HCT116 (cell line): ENCODE results near the gene TRPM3.

Experiments used
- CBX3 ChIP-seq: IDR thresholded peaks from 2 replicates; pipeline ENCODE4 v1.6.1; 2012; ENCODE audit warnings: low read depth
- CEBPB ChIP-seq: IDR thresholded peaks from 2 replicates; pipeline ENCODE4 v1.6.1; 2012; ENCODE audit warnings: low read depth
- EZH2phosphoT487 ChIP-seq: fragments of 200-600 bp; IDR thresholded peaks from 2 replicates; pipeline ENCODE4 v1.6.1; 2018; ENCODE audit warnings: antibody characterized with exemption, borderline replicate concordance
- FOSL1 ChIP-seq: IDR thresholded peaks from 2 replicates; pipeline ENCODE4 v1.6.1; 2012; ENCODE audit warnings: low read depth
- MAX ChIP-seq: IDR thresholded peaks from 2 replicates; pipeline ENCODE4 v1.6.1; 2012
- RAD21 ChIP-seq: IDR thresholded peaks from 2 replicates; pipeline ENCODE4 v1.6.1; 2012; ENCODE audit warnings: low read depth, mild to moderate bottlenecking
- SIN3A ChIP-seq: IDR thresholded peaks from 2 replicates; pipeline ENCODE4 v1.6.1; 2012; ENCODE audit warnings: low read depth
- YY1 ChIP-seq: IDR thresholded peaks from 2 replicates; pipeline ENCODE4 v1.6.1; 2011; ENCODE audit warnings: low read length, low read depth, moderate library complexity, mild to moderate bottlenecking; ENCODE audit not compliant: insufficient replicate concordance; ENCODE audit errors: extremely low read depth
- ZFX ChIP-seq: fragments of 450-650 bp; IDR thresholded peaks from 2 replicates; pipeline ENCODE4 v1.6.1; 2017
- ZNF274 ChIP-seq: fragments of 200-500 bp; sonication (Bioruptor generic); IDR thresholded peaks from 2 replicates; pipeline ENCODE4 v1.6.1; 2014; ENCODE audit warnings: mild to moderate bottlenecking, low read depth, low read length, inconsistent platforms
- TF ChIP-seq, protein P1 (sequence below), 3 experiments: fragments of 200-600 bp in 1 of 3; sonication (generic) in 1 of 3; IDR thresholded peaks in 2 of 3; conservative IDR thresholded peaks in 1 of 3; 2 replicates each; pipeline ENCODE4 v1.5.1; 2012 to 2017; ENCODE audit warnings: low read depth in 2 of 3, low read length in 2 of 3, antibody characterized with exemption in 1 of 3, borderline replicate concordance in 1 of 3, control low read depth in 1 of 3, mild to moderate bottlenecking in 1 of 3, mixed read lengths in 1 of 3, mixed run types in 1 of 3, moderate library complexity in 1 of 3; ENCODE audit not compliant: insufficient read depth in 1 of 3
- TF ChIP-seq, protein P2 (sequence below): IDR thresholded peaks from 2 replicates; pipeline ENCODE4 v1.6.1; 2012; ENCODE audit warnings: low read depth

DNA sequence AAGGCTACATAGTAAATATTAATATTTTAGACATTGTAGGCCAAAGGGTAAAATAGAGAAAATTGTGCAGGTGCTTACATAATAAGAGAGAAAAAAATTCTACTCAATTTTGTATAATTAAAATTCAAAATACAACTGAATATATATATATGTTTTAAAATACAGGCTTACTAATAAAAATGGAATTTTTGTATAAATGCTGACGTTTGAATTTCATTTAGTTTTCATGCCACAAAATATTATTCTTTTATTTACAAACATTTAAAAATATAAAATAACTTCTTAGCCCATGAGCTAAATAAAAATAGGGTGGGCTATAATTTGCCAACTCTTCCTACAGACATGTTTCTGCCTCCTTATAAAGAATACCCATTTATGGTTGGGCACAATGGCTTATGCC is 328.6 kb downstream of the TRPM3 start:
- TF ChIP-seq ZNF274 (no peak), FOSL1 (no peak), YY1 (no peak), EZH2phosphoT487 (no peak), ZFX (no peak), RAD21 (no peak), SIN3A (no peak), CEBPB (no peak), MAX (no peak), CBX3 (no peak)
- TF ChIP-seq, protein P1, sequence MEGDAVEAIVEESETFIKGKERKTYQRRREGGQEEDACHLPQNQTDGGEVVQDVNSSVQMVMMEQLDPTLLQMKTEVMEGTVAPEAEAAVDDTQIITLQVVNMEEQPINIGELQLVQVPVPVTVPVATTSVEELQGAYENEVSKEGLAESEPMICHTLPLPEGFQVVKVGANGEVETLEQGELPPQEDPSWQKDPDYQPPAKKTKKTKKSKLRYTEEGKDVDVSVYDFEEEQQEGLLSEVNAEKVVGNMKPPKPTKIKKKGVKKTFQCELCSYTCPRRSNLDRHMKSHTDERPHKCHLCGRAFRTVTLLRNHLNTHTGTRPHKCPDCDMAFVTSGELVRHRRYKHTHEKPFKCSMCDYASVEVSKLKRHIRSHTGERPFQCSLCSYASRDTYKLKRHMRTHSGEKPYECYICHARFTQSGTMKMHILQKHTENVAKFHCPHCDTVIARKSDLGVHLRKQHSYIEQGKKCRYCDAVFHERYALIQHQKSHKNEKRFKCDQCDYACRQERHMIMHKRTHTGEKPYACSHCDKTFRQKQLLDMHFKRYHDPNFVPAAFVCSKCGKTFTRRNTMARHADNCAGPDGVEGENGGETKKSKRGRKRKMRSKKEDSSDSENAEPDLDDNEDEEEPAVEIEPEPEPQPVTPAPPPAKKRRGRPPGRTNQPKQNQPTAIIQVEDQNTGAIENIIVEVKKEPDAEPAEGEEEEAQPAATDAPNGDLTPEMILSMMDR (IDR thresholded peaks at IDR 0.05 in 2 of 3, conservative IDR thresholded peaks at IDR 0.05 in 1 of 3; ENCODE audit: borderline replicate concordance in 1 of 3, insufficient read depth in 1 of 3, low read depth in 2 of 3, low read length in 2 of 3) = no peak
- TF ChIP-seq, protein P2, sequence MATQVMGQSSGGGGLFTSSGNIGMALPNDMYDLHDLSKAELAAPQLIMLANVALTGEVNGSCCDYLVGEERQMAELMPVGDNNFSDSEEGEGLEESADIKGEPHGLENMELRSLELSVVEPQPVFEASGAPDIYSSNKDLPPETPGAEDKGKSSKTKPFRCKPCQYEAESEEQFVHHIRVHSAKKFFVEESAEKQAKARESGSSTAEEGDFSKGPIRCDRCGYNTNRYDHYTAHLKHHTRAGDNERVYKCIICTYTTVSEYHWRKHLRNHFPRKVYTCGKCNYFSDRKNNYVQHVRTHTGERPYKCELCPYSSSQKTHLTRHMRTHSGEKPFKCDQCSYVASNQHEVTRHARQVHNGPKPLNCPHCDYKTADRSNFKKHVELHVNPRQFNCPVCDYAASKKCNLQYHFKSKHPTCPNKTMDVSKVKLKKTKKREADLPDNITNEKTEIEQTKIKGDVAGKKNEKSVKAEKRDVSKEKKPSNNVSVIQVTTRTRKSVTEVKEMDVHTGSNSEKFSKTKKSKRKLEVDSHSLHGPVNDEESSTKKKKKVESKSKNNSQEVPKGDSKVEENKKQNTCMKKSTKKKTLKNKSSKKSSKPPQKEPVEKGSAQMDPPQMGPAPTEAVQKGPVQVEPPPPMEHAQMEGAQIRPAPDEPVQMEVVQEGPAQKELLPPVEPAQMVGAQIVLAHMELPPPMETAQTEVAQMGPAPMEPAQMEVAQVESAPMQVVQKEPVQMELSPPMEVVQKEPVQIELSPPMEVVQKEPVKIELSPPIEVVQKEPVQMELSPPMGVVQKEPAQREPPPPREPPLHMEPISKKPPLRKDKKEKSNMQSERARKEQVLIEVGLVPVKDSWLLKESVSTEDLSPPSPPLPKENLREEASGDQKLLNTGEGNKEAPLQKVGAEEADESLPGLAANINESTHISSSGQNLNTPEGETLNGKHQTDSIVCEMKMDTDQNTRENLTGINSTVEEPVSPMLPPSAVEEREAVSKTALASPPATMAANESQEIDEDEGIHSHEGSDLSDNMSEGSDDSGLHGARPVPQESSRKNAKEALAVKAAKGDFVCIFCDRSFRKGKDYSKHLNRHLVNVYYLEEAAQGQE = no peak
